ENCODE results near the gene AP2A2.

The AP2A2 gene

DNA sequence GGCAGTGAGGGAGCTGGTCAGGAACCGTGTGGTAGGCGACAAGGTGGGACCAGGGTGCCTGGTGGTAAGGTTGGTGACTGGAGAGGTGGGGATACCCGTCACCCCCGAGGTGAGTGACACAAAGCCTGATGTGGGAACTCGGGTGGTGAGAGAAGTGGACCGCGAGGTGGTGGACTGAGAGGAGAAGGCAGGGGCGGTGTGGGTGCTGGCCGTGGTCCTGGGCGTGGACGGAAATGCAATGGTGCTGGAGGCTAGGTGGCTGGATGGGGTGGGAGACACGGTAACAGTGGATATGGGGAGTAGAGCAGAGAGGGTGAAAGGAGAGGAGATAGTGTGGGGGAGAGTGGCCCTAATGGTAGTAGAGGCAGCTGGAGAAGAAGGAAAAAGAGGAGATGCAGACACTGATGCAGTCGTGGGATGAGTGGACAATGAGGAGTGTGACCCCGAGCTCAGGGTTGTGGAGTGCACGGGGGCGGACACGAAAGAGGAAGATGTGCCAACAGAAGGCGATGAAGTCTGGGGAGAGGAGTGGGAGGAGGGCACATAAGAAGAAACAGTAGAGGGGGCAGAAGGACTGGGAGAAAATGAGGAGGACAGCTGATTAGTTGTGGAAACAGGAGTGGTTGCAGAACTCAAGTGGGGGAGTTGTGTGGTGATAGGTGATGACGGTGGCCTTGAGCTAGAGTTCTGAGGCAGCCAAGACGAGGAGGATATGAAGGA lies 90.3 kb downstream of the AP2A2 start:
- DNase-seq (ENCODE audit: low spot score): no peak

GRCh38 chr11:1016610-1017126 lies 91.0 kb downstream of the AP2A2 start:
- DNase-seq (ENCODE audit: low spot score): peak; percentile 14

DNA sequence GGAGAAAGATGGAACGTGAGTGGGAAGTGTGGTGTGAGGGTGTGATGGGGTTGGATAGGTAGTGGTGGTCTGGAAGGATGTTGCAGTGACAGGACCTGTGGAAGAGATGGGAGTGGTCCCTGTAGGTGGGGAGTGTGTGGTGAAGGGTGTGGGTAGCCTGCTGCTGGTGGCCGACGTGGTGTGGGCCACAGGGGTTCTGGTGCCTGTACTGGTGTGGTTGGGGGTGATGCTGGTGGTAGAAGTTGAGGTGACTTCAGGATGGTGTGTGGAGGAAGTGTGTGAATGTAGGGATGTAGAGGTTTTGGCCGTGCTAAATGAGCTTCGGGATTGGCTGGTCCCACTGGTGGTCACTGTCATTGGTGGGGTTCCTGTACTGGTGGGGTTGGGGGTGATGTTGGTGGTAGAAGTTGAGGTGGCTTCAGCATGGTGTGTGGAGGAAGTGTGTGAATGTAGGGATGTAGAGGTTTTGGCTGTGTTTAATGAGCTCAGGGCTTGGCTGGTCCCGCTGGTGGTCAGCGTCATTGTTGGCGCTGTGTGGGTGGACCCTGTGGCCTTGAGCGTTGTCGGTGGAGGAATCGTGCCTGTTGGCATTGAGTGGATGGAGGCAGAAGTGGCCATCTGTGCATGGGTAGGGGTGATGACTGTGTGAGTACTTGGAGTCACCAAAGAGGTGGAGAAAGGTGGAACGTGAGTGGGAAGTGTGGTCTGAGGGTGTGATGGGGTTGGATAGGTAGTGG lies 91.8 kb downstream of the AP2A2 start:
- DNase-seq (ENCODE audit: low spot score): no peak

DNA sequence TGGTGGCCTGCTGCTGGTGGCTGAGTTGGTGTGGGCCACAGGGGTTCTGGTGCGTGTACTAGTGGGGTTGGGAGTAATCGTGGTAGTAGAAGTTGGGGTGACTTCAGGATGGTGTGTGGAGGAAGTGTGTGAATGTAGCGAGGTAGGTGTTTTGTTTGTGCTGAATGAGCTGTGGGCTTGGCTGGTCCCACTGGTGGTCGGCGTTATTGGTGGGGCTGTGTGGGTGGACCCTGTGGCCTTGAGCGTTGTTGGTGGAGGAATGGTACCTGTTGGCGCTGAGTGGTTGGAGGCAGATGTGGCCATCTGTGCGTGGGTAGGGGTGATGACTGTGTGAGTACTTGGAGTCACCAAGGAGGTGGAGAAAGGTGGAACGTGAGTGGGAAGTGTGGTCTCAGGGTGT lies 92.4 kb downstream of the AP2A2 start:
- no peak for DNase-seq (ENCODE audit: low spot score)

- no peak for DNase-seq (ENCODE audit: low spot score)
Observed at GRCh38 chr11:1019321-1019910, 93.7 kb downstream of the AP2A2 start.

DNA sequence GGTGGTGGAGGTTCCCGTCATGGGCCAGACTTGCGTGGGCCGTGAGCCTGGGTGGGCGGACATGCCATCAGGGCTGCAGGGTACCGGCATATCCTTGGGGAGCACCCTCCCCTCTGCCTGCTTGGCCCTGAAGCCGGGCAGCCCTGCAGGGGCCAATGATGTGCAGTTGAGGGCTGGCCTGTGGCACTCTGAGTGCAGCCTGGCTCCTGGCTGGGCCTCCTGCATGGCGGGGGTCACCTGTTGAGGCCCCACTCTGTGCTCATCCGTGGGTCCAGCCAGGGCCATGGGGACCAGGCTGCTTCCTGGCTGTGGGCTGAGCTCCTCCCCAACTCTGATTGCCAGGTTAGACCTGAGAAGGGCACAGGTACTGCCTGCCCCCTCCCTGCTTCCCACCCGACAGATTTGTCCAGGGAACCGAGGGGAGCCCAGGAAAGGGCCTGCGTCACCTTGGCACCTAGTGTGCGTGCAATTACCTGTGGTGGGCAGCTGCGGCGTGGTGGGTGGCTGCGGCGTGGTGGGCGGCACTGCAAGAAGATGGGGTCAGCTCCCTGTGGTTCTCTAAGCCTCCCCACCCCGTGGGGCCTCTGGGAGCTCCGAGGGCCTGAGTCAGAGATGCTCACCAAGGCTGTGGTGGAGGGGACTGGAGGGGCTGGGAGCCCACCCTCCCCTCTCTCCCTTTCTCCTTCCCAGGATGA lies 94.7 kb downstream of the AP2A2 start:
- no peak for DNase-seq (ENCODE audit: low spot score)

GRCh38 chr11:1022411-1022810 lies 96.7 kb downstream of the AP2A2 start:
- no peak for DNase-seq (ENCODE audit: low spot score)

- no peak for DNase-seq (ENCODE audit: low spot score)
Observed at GRCh38 chr11:1022908-1023810, 97.5 kb downstream of the AP2A2 start.

DNA sequence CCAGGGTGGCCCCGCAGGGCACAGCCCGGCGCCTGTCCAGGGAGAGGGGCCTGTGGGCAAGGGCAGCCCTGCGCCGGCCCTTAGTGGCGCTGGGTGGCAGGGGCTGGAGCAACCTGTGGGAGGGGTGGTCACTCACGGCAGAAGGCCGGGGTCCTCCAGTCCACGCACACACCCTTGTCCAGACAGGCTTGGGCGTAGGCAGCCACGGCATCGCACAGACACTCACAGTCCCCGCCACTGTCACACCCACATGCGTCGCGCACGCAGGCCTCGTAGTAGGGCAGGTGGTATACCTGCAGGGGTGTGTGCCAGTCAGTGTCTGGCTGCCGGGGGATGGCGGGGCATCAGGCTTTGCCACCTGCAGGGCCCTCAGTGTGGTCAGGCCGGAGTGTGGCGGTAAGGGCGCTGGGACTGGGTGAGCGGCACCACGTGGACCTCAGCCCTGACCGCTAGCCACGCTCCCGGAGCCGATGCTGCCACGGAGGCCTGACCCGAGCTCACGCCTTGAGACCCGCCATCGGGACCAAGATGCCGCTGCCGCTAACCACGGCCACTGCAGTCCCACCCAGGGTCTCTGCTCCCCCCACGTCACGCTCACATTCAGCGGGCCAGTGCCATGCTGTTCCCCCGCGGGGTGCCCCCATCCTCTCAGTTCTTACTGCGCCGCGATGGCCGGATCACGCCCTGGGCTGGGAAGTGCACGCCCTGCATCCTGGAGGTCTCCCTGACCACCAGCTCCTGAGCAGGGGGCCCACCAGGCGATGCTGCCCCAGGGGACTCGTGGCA lies 98.3 kb downstream of the AP2A2 start:
- DNase-seq (ENCODE audit: low spot score): no peak

DNA sequence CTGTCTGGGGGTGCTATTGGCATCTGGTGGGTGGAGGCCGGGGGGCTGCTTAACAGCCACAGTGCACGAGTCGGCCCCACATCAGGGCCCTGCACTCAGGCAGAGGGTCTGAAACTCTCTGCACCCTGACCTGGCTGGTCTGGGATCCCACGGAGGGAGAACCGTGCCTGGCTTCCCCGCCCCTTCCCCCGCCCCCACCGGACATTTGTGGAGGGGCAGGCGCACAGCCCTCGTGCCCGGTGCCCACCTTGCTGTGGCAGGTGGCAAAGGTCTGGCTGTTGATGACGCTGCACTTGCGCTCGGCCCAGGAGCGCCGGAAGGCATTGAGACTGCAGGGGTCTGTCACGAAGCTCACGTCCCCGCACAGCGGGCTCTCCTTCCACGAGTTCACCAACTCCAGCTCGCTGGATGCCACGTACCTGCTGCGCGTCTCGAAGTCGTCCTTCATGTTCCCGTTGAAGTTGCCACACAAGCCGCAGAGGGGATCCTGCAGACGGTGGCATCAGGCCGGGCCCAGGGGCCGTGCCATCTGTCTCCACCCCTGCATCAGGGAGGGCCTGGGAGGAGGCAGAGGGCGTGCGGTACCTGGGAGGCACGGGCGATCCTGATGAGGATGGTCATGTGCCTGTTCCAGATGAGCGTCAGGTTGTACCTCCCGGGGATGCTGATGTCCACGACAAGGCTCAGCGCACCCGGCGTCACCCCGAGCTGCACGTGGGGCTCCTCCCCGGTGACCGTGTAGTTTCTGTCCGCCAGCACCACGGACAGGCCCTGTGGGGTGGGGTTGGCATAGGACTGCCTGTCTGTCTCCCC lies 99.1 kb downstream of the AP2A2 start:
- no peak for DNase-seq (ENCODE audit: low spot score)

DNA sequence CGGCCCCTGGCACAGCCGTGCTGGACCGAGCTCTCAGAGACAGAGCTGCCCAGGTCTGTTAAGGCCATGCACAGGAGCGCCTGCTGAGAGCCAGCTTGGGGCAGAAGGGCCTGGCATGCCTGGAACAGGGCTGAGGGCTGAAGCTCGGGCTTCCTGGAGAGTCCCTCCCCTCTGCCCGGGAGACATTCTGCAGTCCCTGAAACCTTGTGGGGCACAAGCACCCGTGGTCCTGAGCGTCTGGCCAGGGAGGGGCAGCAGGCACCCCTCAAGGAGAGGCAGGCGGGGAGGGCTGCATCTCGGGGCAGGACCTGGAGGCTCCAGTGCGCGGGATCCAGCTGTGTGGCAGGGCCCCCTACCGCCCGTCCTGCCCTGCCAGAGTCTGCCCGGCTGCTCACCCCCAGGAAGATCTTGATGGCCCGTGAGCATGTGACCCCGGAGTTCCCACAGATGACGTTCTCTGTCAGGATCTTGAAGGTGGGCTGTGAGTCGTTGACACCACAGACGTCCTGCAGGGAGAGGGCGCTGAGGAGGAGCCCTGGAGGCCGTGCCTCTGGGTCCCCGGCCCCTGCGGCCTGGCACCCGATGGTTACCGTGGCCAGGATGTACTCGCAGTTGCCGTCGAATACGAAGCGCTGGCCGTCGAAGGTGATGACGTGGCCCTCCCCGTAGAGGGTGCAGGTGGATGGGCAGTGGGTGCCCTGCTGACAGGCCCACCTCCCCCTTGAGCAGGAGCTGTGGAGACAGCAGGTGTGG lies 99.9 kb downstream of the AP2A2 start:
- DNase-seq (ENCODE audit: low spot score): no peak

- DNase-seq (ENCODE audit: low spot score): no peak
Observed at GRCh38 chr11:1026163-1026450, 100.4 kb downstream of the AP2A2 start.

GRCh38 chr11:1026641-1027482 lies 101.2 kb downstream of the AP2A2 start:
- DNase-seq (ENCODE audit: low spot score): no peak

GRCh38 chr11:1027483-1028290 lies 102.0 kb downstream of the AP2A2 start:
- DNase-seq (ENCODE audit: low spot score): no peak

GRCh38 chr11:1028291-1028540 lies 102.5 kb downstream of the AP2A2 start:
- DNase-seq (ENCODE audit: low spot score): no peak

GRCh38 chr11:1028616-1029015 lies 102.9 kb downstream of the AP2A2 start:
- DNase-seq (ENCODE audit: low spot score): no peak

- DNase-seq (ENCODE audit: low spot score): no peak
Observed at GRCh38 chr11:1029051-1029450, 103.4 kb downstream of the AP2A2 start.

- no peak for DNase-seq (ENCODE audit: low spot score)
Observed at GRCh38 chr11:1029654-1030053, 104.0 kb downstream of the AP2A2 start.
